Mesenchymal stem cell (in vitro differentiated cells and primary cell): ENCODE results near the gene MYO9A.
"Not testable (repeated sequence)": the region's sequence is repeated elsewhere in the genome, so short reads cannot be mapped to it uniquely, and the experiment has no call there.

Experiments used
- DNase-seq: peaks from one replicate; pipeline ENCODE4 v3.0.0-alpha.2; 2013
- H2AFZ ChIP-seq: one replicate; pipeline ENCODE4 v1.6.1; 2013; ENCODE audit warnings: low read depth, mild to moderate bottlenecking, control low read depth, inconsistent platforms, low read length, moderate library complexity
- H2AK5ac ChIP-seq: 2 replicates; pipeline ENCODE4 v1.6.1; 2013; ENCODE audit warnings: low read length, moderate library complexity, mild to moderate bottlenecking, inconsistent platforms; ENCODE audit not compliant: severe bottlenecking
- H2BK120ac ChIP-seq: one replicate; pipeline ENCODE4 v1.6.1; 2013; ENCODE audit warnings: low read depth, mild to moderate bottlenecking, inconsistent platforms, low read length, moderate library complexity
- H2BK12ac ChIP-seq, 2 experiments: one replicate each; pipeline ENCODE4 v1.6.1; 2013; ENCODE audit warnings: inconsistent platforms in 2 of 2, low read length in 2 of 2, mild to moderate bottlenecking in 2 of 2, moderate library complexity in 2 of 2, control low read depth in 1 of 2
- H2BK15ac ChIP-seq: one replicate; pipeline ENCODE4 v1.6.1; 2013; ENCODE audit warnings: mild to moderate bottlenecking, low read depth, inconsistent platforms; ENCODE audit not compliant: poor library complexity, severe bottlenecking
- H2BK5ac ChIP-seq: 2 replicates; pipeline ENCODE4 v1.6.1; 2013; ENCODE audit warnings: low read depth, mild to moderate bottlenecking, low read length, control low read depth, inconsistent platforms; ENCODE audit not compliant: poor library complexity, severe bottlenecking
- H3K14ac ChIP-seq, 2 experiments: one replicate each; pipeline ENCODE4 v1.6.1; 2013; ENCODE audit warnings: inconsistent platforms in 2 of 2, low read length in 2 of 2, control low read depth in 1 of 2, mild to moderate bottlenecking in 1 of 2, moderate library complexity in 1 of 2
- H3K18ac ChIP-seq, 2 experiments: one replicate each; pipeline ENCODE4 v1.6.1; 2013; ENCODE audit warnings: inconsistent platforms in 2 of 2, low read length in 2 of 2, control low read depth in 1 of 2, low read depth in 1 of 2, mild to moderate bottlenecking in 1 of 2
- H3K23ac ChIP-seq, 2 experiments: one replicate each; pipeline ENCODE4 v1.6.1; 2013; ENCODE audit warnings: inconsistent platforms in 2 of 2, low read length in 2 of 2, mild to moderate bottlenecking in 2 of 2, moderate library complexity in 2 of 2, control low read depth in 1 of 2
- H3K27ac ChIP-seq: 2 replicates; pipeline ENCODE4 v1.5.1; 2013; ENCODE audit warnings: mild to moderate bottlenecking, moderate library complexity, low read length, control low read depth, inconsistent platforms; ENCODE audit not compliant: poor library complexity, severe bottlenecking
- H3K27me3 ChIP-seq, 2 experiments: 2 replicates each; pipeline versions ENCODE4 v1.6.1 to v1.7.0; 2013; ENCODE audit warnings: low read length in 2 of 2, mild to moderate bottlenecking in 2 of 2, moderate library complexity in 2 of 2, control low read depth in 1 of 2, inconsistent platforms in 1 of 2; ENCODE audit not compliant: control insufficient read depth in 1 of 2, insufficient read depth in 1 of 2
- H3K36me3 ChIP-seq, 2 experiments: 2 replicates each; pipeline versions ENCODE4 v1.6.1 to v1.7.0; 2013; ENCODE audit warnings: low read length in 2 of 2, control low read depth in 1 of 2, inconsistent platforms in 1 of 2, low read depth in 1 of 2, mild to moderate bottlenecking in 1 of 2; ENCODE audit not compliant: insufficient read depth in 2 of 2, control insufficient read depth in 1 of 2
- H3K4ac ChIP-seq, 2 experiments: one replicate each; pipeline ENCODE4 v1.6.1; 2013; ENCODE audit warnings: inconsistent platforms in 2 of 2, low read length in 2 of 2, mild to moderate bottlenecking in 2 of 2, moderate library complexity in 2 of 2, control low read depth in 1 of 2, low read depth in 1 of 2
- H3K4me1 ChIP-seq: 2 replicates; pipeline ENCODE4 v1.6.1; 2013; ENCODE audit warnings: low read depth, low read length, control low read depth; ENCODE audit not compliant: control insufficient read depth, insufficient read depth
- H3K4me2 ChIP-seq: 2 replicates; pipeline ENCODE4 v1.6.1; 2013; ENCODE audit warnings: low read length, mild to moderate bottlenecking, inconsistent platforms; ENCODE audit not compliant: poor library complexity, severe bottlenecking
- H3K4me3 ChIP-seq, 2 experiments: 2 replicates each; pipeline versions ENCODE4 v1.5.1 to v1.7.0; 2013; ENCODE audit warnings: low read length in 2 of 2, mild to moderate bottlenecking in 2 of 2, control low read depth in 1 of 2, low read depth in 1 of 2; ENCODE audit not compliant: insufficient read depth in 1 of 2
- H3K79me1 ChIP-seq: replicated peaks from 2 replicates; pipeline ENCODE4 v1.6.1; 2013; ENCODE audit warnings: mild to moderate bottlenecking, control low read depth, low read length, inconsistent platforms; ENCODE audit not compliant: poor library complexity, severe bottlenecking
- H3K9ac ChIP-seq: 2 replicates; pipeline ENCODE4 v1.7.0; 2013; ENCODE audit warnings: mild to moderate bottlenecking, low read length, moderate library complexity
- H3K9me3 ChIP-seq: 2 replicates; pipeline ENCODE4 v1.7.0; 2013; ENCODE audit warnings: mild to moderate bottlenecking, low read length; ENCODE audit not compliant: control insufficient read depth
- H4K8ac ChIP-seq: one replicate; pipeline ENCODE4 v1.6.1; 2013; ENCODE audit warnings: inconsistent platforms, mild to moderate bottlenecking, low read length, moderate library complexity
- H4K91ac ChIP-seq: one replicate; pipeline ENCODE4 v1.6.1; 2013; ENCODE audit warnings: mild to moderate bottlenecking, low read length, inconsistent platforms
- WGBS: methylation state at CpG from one replicate; pipeline ENCODE4 v1.1.7; 2013; ENCODE audit warnings: mixed read lengths; 5-methylcytosine and 5-hydroxymethylcytosine counted together

The MYO9A gene

DNA sequence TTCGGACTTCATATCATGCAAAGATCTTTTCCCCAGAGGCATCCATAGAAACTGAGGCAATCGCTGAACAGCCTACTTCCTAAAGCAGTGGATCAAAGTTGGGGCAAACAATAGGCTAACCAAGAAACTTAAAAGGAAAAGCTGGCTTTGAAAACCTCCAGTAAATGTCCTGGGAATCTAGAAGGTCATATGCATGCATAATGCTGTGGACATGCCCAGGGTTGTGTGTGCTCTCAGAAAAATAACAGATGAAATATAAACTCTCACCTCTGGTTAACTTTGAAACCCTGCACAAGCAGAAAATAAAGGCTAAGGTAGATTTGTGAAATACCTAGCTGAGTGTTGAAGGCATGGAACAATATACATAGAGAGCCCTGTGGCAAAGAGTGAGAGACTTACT lies 96.3 kb downstream of the MYO9A start:
- Histone ChIP-seq H3K14ac (no peak overlapping the region), H3K9me3 (peaks cover 3% of the 10 kb centered on the region), H2BK12ac (no peak overlapping the region), H3K27ac (no peak overlapping the region), H3K4me3 (no peak overlapping the region), H3K4ac (no peak overlapping the region), H3K36me3 (peaks cover 8 to 41% of the 10 kb centered on the region in 2 experiments), H2BK120ac (no peak overlapping the region), H3K18ac (no peak overlapping the region), H2BK15ac (no peak overlapping the region), H2AK5ac (no peak overlapping the region), H3K79me1 (peaks cover 12% of the 10 kb centered on the region), H2BK5ac (no peak overlapping the region), H4K91ac (no peak overlapping the region), H4K8ac (no peak overlapping the region), H3K27me3 (no peaks in the 10 kb centered on the region), H3K4me2 (no peak overlapping the region), H2AFZ (no peak overlapping the region), H3K4me1 (no peaks in the 10 kb centered on the region), H3K23ac (no peak overlapping the region), H3K9ac (no peak overlapping the region)
- DNase-seq = no peak
- 83% methylated on average over 2 of the region's 2 CpGs for WGBS

DNA sequence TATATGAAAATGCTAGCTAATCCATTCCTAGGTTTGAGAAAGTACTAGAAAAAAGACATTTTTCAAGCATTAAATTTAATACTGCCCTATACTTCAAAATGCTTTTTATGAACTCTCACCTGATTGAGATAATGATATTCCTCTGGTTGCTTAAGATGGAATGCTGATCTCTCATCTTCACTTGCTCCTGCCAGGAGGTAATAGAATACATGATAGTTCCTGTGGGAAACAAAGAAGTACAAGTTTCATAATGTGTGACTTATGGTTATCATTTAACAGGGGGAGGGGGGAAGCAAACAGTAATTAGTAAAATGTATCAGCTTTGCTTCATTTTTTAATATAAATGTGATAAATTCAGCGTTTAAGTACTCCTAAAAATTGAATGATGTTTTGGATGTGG lies 97.2 kb downstream of the MYO9A start:
- no peak overlapping the region for H3K23ac ChIP-seq
- DNase-seq = no peak
- no peak overlapping the region for H2BK120ac ChIP-seq
- no peaks in the 10 kb centered on the region for H3K4me1 ChIP-seq
- H4K91ac ChIP-seq = no peak overlapping the region
- no peak overlapping the region for H4K8ac ChIP-seq
- no peak overlapping the region for H3K14ac ChIP-seq
- H2AK5ac ChIP-seq = no peak overlapping the region
- H3K4ac ChIP-seq = no peak overlapping the region
- no peak overlapping the region for H3K4me3 ChIP-seq
- no peak overlapping the region for H3K18ac ChIP-seq
- no peak overlapping the region for H3K9ac ChIP-seq
- no peak overlapping the region for H3K27ac ChIP-seq
- peaks cover 12% of the 10 kb centered on the region for H3K79me1 ChIP-seq
- H2AFZ ChIP-seq = no peak overlapping the region
- H3K9me3 ChIP-seq = peaks cover 3% of the 10 kb centered on the region
- 100% methylated on average over 1 of the region's 1 CpG for WGBS
- peaks cover 8 to 40% of the 10 kb centered on the region in 2 experiments for H3K36me3 ChIP-seq
- H2BK15ac ChIP-seq = no peak overlapping the region
- H2BK12ac ChIP-seq = no peak overlapping the region
- H3K4me2 ChIP-seq = no peak overlapping the region
- H3K27me3 ChIP-seq = no peaks in the 10 kb centered on the region
- no peak overlapping the region for H2BK5ac ChIP-seq

DNA sequence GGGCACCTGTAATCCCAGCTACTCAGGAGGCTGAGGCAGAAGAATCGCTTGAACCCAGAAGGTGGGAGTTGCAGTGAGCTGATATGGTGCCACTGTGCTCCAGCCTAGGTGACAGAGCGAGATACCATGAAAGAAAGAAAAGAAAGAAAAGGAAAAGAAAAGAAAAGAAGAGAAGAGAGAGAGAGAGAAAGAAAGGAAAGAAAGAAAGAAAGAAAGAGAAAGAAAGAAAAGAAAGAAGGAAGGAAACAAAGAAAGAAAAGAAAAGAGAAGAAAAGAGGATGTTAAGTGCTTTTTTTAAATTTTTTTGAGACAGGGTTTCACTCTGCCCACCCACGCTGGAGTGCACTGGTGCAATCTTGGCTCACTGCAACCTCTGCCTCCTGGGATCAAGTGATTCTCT lies 103.4 kb downstream of the MYO9A start:
- not testable (repeated sequence) for H2AK5ac ChIP-seq, H2BK12ac ChIP-seq, H2BK15ac ChIP-seq, H2AFZ ChIP-seq, DNase-seq, H3K4ac ChIP-seq, H3K4me3 ChIP-seq, H2BK5ac ChIP-seq, H3K27ac ChIP-seq, H4K8ac ChIP-seq, H3K79me1 ChIP-seq, H4K91ac ChIP-seq, H2BK120ac ChIP-seq, H3K4me1 ChIP-seq, H3K14ac ChIP-seq, H3K27me3 ChIP-seq, H3K18ac ChIP-seq, H3K9me3 ChIP-seq, H3K23ac ChIP-seq, H3K9ac ChIP-seq, H3K4me2 ChIP-seq
- H3K36me3 ChIP-seq = peaks cover 3 to 34% of the 10 kb centered on the region in 2 experiments
- WGBS = 97% methylated on average over 3 of the region's 3 CpGs

DNA sequence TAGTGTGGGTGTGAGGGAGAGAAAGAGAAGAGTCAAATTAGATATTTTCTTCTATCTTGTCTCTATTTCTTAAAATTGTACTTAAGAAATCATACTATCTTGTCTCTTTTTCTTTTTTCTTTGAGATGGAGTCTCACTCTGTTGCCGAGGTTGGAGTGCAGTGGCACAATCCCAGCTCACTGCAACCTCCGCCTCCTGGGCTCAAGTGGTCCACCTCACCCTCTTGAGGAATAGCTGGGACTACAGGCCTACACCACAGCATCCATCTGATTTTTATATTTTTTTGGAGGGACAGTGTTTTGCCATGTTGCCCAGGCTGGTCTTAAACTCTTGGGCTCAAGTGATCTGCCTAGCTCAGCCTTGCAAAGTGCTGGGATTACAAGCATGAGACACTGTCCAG lies 104.2 kb downstream of the MYO9A start:
- Histone ChIP-seq H4K91ac (no peak overlapping the region), H3K4me3 (no peak overlapping the region), H3K4me1 (peaks cover 4% of the 10 kb centered on the region), H2BK5ac (no peak overlapping the region), H3K27ac (no peak overlapping the region), H3K18ac (no peak overlapping the region), H3K9me3 (no peaks in the 10 kb centered on the region), H3K4me2 (no peak overlapping the region), H2AFZ (no peak overlapping the region), H2BK12ac (no peak overlapping the region), H2BK120ac (no peak overlapping the region), H3K9ac (no peak overlapping the region), H3K4ac (no peak overlapping the region), H3K79me1 (peaks cover 4% of the 10 kb centered on the region), H3K36me3 (peaks cover 2 to 35% of the 10 kb centered on the region in 2 experiments), H4K8ac (no peak overlapping the region), H3K23ac (no peak overlapping the region), H2AK5ac (no peak overlapping the region), H3K14ac (no peak overlapping the region), H2BK15ac (no peak overlapping the region), H3K27me3 (no peaks in the 10 kb centered on the region)
- no peak for DNase-seq
- 100% methylated on average over 2 of the region's 2 CpGs for WGBS
